Measurements from ENCODE around the gene BTC. TPM values are rescaled to one million over a fixed set of nuclear protein-coding genes. Genes with fewer than 3 reads are reported as not detected.
"Not testable (repeated sequence)": the region's sequence is repeated elsewhere in the genome, so short reads cannot be mapped to it uniquely, and the experiment has no call there.

Gene BTC
- total RNA-seq, 4 donors from 2014 or later, result 0.95 to 2.6 (median 1.7) TPM

- DNase-seq (ENCODE audit: low spot score) (no peak), ATAC-seq (ENCODE audit: low FRiP score) (no peak)
- no peak for TF ChIP-seq CTCF (IDR thresholded peaks at IDR 0.05)
These were observed 27.2 kb upstream of the BTC start for GRCh38 chr4:74821541-74821940.

DNA sequence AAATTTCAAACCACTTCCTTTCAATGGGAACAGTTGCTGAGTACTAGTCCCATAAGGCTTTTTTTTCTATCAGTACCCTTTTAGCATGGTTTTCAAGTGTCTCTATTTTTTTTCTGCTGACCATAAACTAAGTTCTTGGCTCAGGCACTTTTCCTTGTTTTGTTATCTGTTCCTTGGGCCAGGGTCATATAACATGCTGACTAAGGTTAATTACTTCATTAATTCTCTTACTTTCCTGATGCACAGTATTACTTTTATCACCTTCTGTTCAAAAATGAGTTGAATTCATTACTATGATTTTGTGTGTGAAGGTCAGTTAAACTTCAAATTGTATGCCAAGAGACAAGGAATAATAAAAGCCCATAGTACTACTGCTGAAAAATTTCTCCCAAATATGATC, 19.7 kb upstream of the BTC start:
- DNase-seq (ENCODE audit: low spot score), result no peak
- ATAC-seq (ENCODE audit: low FRiP score), result no peak

DNA sequence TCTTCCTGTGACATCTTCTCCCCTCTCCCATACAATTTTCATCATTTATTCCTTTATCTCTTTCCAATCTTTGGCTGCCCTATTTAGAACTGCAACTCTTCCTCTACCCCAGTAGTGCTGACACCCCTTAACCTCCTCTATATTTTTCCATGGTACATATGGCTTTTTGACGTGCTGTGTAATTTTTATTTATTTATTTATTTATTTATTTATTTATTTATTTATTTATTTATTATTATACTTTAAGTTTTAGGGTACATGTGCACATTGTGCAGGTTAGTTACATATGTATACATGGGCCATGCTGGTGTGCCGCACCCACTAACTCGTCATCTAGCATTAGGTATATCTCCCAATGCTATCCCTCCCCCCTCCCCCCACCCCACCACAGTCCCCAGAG, 17.7 kb upstream of the BTC start:
- ATAC-seq (ENCODE audit: low FRiP score); DNase-seq (ENCODE audit: low spot score): not testable (repeated sequence)

More for the DNA sequence above, 19.7 kb upstream of the BTC start:
- no peak for TF ChIP-seq CTCF (IDR thresholded peaks at IDR 0.05)

DNA sequence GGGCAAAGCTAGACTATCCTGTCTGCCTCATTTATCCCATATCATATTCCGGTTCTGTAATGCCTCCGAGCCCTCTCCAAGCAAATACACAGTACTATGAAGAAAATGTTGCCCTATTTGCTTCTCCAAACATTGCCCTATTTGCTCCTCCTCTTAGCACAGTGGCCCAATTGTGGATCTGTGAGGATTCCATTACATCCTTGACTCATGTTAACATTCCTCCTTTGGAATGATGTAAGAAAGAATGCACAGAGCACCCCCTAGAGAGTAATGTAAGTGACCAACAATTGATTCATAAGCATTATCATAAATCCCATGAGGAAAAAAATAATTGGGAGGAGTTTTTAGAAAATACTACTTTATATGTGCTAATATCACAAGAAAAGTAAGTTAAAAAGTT, 11.3 kb upstream of the BTC start:
- no peak for TF ChIP-seq CTCF (IDR thresholded peaks at IDR 0.05)
- ATAC-seq (ENCODE audit: low FRiP score), result no peak
- no peak for DNase-seq (ENCODE audit: low spot score)

DNA sequence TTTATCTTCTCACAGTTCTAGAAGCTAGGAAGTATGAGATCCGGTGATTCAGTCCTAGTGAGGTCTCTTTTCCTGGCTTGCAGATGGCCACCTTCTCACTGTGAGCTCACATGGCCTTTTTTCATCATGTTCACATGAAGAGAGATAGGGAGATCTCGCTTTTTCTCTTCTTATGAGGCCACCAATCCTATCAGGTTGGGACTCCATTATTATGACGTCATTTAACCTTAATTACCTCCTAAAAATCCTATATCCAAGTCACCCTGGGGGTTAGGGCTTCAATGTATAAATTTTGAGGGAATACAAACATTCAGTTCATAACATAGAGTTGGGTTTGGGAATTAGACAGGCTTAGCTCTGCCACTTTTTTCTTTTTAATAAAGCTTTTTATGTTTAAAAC, 6.0 kb upstream of the BTC start:
- no peak for TF ChIP-seq CTCF (IDR thresholded peaks at IDR 0.05)
- ATAC-seq (ENCODE audit: low FRiP score), result no peak
- DNase-seq (ENCODE audit: low spot score), result no peak

DNA sequence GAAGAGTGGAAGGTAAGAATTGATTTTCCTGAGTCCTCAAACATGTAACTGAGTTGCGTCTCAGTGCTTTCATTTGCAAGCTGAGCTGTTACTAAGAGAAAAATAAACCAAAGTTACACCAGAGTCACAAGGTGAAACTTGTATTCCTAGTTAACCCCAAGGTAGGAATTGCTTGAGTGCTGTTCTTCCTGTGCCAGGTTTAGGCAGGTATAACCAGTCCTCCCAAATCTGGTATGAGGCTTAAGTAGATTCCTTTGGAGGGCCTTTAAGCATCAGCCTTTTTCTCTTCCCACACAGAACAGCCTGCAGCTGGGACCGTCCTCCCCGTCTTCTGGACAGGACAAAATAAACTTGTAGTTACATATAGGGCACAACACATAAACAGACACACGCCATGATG, 2.3 kb upstream of the BTC start:
- ATAC-seq (ENCODE audit: low FRiP score) (no peak), DNase-seq (ENCODE audit: low spot score) (no peak)
- no peak for TF ChIP-seq CTCF (IDR thresholded peaks at IDR 0.05)

- no peak for TF ChIP-seq CTCF (IDR thresholded peaks at IDR 0.05)
- ATAC-seq (ENCODE audit: low FRiP score) (peak; percentile 90), DNase-seq (ENCODE audit: low spot score) (no peak)
These were observed 454 bp downstream of the BTC start for GRCh38 chr4:74793757-74794381.

Measured in omental fat pad (tissue), 4 donors.